H1 (cell line): Measurements from ENCODE around the gene PSMB9.

ENCODE experiments used
- CEBPB ChIP-seq: IDR thresholded peaks from 2 replicates; pipeline ENCODE4 v1.6.1; 2012; ENCODE audit warnings: low read depth, low read length
- CREB1 ChIP-seq: IDR thresholded peaks from 2 replicates; pipeline ENCODE4 v1.6.1; 2012; ENCODE audit warnings: inconsistent platforms
- EP300 ChIP-seq, 2 experiments: IDR thresholded peaks; 1 replicate in 1 of 2; 2 replicates in 1 of 2; pipeline ENCODE4 v1.6.1; 2011 to 2012; ENCODE audit warnings: low read depth in 2 of 2, low read length in 2 of 2, mild to moderate bottlenecking in 2 of 2, borderline replicate concordance in 1 of 2, inconsistent platforms in 1 of 2, moderate library complexity in 1 of 2
- GTF2F1 ChIP-seq: IDR thresholded peaks from 2 replicates; pipeline ENCODE4 v1.6.1; 2012; ENCODE audit warnings: low read depth, low read length, improper control_type of control experiment, borderline replicate concordance
- ZNF274 ChIP-seq: IDR thresholded peaks from 2 replicates; pipeline ENCODE4 v1.7.0; 2012; ENCODE audit warnings: low read length, borderline replicate concordance; ENCODE audit errors: extremely low read depth
- TF ChIP-seq, protein P1 (sequence below), 3 experiments: IDR thresholded peaks; 1 replicate in 2 of 3; 2 replicates in 1 of 3; pipeline versions ENCODE4 v1.5.1 to v1.6.1; 2011; ENCODE audit warnings: low read length in 3 of 3, mild to moderate bottlenecking in 3 of 3, inconsistent platforms in 2 of 3, low read depth in 1 of 3, moderate library complexity in 1 of 3; ENCODE audit not compliant: insufficient read depth in 1 of 3; ENCODE audit errors: control extremely low read depth in 1 of 3

DNA sequence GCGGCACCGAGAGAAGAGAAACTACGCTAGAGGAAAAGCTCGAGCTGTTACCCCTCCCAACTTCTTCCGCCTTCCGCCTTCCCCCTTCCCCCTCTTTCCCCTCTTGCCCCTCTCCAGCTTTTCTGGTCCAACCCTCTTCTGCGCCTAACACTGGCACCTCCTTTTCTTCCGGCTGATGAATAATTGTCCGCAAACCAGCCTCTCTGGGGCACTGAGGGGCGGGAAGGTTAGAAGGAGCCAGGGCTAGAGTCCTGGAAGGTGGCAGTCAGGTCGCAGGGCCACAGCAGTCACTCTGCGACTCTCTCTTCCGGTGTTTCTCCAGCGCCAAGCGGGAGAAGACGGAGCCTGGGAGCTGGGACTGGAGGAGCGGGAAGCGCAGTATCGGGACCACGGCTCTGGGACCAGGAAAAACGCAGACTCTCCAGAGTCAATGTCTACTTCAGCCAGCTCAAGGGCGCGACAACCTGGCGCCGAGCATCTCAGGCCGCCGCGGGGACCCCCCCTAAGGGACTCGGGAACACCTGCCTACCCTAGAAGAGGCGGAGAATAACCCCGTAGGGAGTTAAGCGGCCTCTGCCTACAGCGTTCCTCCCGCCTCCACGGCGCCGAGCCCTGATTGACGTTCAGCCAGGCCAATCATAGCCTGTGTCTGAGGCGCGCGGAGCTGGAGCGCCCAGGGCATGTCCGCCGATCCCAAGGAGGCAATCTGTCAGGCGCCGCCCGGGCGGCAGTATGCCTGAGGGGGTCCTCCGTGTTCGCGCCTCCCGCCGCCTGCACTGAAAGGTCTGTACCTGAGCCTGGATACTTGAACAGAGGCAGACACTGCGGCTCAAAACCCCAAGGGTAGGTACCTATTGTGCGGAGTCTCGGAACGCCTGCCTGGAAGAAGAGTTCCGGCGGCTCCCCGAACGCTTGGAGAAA, 40.4 kb downstream of the PSMB9 start:
- TF ChIP-seq GTF2F1 (no peak), CREB1 (peak; percentile 54), EP300 (IDR thresholded peaks at IDR 0.05; ENCODE audit: borderline replicate concordance in 1 of 2, low read depth in 2 of 2, low read length in 2 of 2) (no peak), CEBPB (no peak), ZNF274 (no peak)
- TF ChIP-seq, protein P1, sequence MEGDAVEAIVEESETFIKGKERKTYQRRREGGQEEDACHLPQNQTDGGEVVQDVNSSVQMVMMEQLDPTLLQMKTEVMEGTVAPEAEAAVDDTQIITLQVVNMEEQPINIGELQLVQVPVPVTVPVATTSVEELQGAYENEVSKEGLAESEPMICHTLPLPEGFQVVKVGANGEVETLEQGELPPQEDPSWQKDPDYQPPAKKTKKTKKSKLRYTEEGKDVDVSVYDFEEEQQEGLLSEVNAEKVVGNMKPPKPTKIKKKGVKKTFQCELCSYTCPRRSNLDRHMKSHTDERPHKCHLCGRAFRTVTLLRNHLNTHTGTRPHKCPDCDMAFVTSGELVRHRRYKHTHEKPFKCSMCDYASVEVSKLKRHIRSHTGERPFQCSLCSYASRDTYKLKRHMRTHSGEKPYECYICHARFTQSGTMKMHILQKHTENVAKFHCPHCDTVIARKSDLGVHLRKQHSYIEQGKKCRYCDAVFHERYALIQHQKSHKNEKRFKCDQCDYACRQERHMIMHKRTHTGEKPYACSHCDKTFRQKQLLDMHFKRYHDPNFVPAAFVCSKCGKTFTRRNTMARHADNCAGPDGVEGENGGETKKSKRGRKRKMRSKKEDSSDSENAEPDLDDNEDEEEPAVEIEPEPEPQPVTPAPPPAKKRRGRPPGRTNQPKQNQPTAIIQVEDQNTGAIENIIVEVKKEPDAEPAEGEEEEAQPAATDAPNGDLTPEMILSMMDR (IDR thresholded peaks at IDR 0.05; ENCODE audit: control extremely low read depth in 1 of 3, insufficient read depth in 1 of 3, low read depth in 1 of 3, low read length in 3 of 3) = no peak
